Measurements from ENCODE around the gene CSMD2. TPM values are rescaled to one million over a fixed set of nuclear protein-coding genes. Genes with fewer than 3 reads are reported as not detected.
A peak's percentile ranks its signal among the peaks of the same experiment; 100 is the strongest.

The CSMD2 gene
- total RNA-seq, 1 donor from 2014 or later: 2.6 TPM

- Mint-ChIP-seq H3K4me1 (no peaks in the 10 kb centered on the region), H3K36me3 (peaks cover 16% of the 10 kb centered on the region), H3K27me3 (ENCODE audit: insufficient read depth, low read depth) (no peaks in the 10 kb centered on the region), H3K27ac (no peak overlapping the region), H3K4me3 (no peak overlapping the region), H3K9me3 (peaks cover 11% of the 10 kb centered on the region)
- H2AFZ ChIP-seq (replicated peaks): no peak overlapping the region
- H3F3A ChIP-seq (ENCODE audit: low read depth): no peaks in the 10 kb centered on the region
- no peak for TF ChIP-seq CTCF (IDR thresholded peaks at IDR 0.05)
- no peak for TF ChIP-seq EZH2phosphoT487 (IDR thresholded peaks at IDR 0.05)
- TF ChIP-seq EZH2 (IDR thresholded peaks at IDR 0.05): no peak
- no peaks in the 10 kb centered on the region for H3K79me2 ChIP-seq (ENCODE audit: low read depth)
- H3K9me3 ChIP-seq (ENCODE audit: low read depth): no peaks in the 10 kb centered on the region
- no peak overlapping the region for H3K9ac ChIP-seq
- DNase-seq (ENCODE audit: low spot score): no peak
- no peaks in the 10 kb centered on the region for H3K36me3 ChIP-seq
- no peak overlapping the region for H3K27ac ChIP-seq
- H4K20me1 ChIP-seq (ENCODE audit: low read depth): no peaks in the 10 kb centered on the region
- no peaks in the 10 kb centered on the region for H3K4me1 ChIP-seq
- H3K4me3 ChIP-seq: no peak overlapping the region
- no peaks in the 10 kb centered on the region for H3K27me3 ChIP-seq
- no peak overlapping the region for H3K4me2 ChIP-seq
Observed at GRCh38 chr1:33502726-33503125, 662.3 kb downstream of the CSMD2 start.

GRCh38 chr1:33501774-33502173 is 663.3 kb downstream of the CSMD2 start:
- H3K9ac ChIP-seq: no peak overlapping the region
- H3K4me1 ChIP-seq: no peaks in the 10 kb centered on the region
- H3K36me3 ChIP-seq: no peaks in the 10 kb centered on the region
- no peak for DNase-seq (ENCODE audit: low spot score)
- Mint-ChIP-seq H3K27ac (no peak overlapping the region), H3K36me3 (peaks cover 23% of the 10 kb centered on the region), H3K9me3 (peaks cover 14% of the 10 kb centered on the region), H3K4me3 (no peak overlapping the region), H3K4me1 (no peaks in the 10 kb centered on the region), H3K27me3 (ENCODE audit: insufficient read depth, low read depth) (no peaks in the 10 kb centered on the region)
- no peaks in the 10 kb centered on the region for H3F3A ChIP-seq (ENCODE audit: low read depth)
- H4K20me1 ChIP-seq (ENCODE audit: low read depth): no peaks in the 10 kb centered on the region
- H3K4me3 ChIP-seq: no peak overlapping the region
- H3K79me2 ChIP-seq (ENCODE audit: low read depth): no peaks in the 10 kb centered on the region
- TF ChIP-seq CTCF (IDR thresholded peaks at IDR 0.05): no peak
- no peaks in the 10 kb centered on the region for H3K27me3 ChIP-seq
- no peak overlapping the region for H3K4me2 ChIP-seq
- no peak overlapping the region for H2AFZ ChIP-seq (replicated peaks)
- H3K27ac ChIP-seq: no peak overlapping the region
- H3K9me3 ChIP-seq (ENCODE audit: low read depth): no peaks in the 10 kb centered on the region

- Histone ChIP-seq H3K27ac (no peak overlapping the region), H3K9ac (no peak overlapping the region), H3F3A (ENCODE audit: low read depth) (no peaks in the 10 kb centered on the region), H3K4me2 (no peak overlapping the region), H3K79me2 (ENCODE audit: low read depth) (no peaks in the 10 kb centered on the region), H3K36me3 (no peaks in the 10 kb centered on the region), H3K4me1 (no peaks in the 10 kb centered on the region), H4K20me1 (ENCODE audit: low read depth) (no peaks in the 10 kb centered on the region), H3K27me3 (no peaks in the 10 kb centered on the region), H2AFZ (replicated peaks) (no peak overlapping the region), H3K9me3 (ENCODE audit: low read depth) (no peaks in the 10 kb centered on the region), H3K4me3 (no peak overlapping the region)
- Mint-ChIP-seq H3K27me3 (ENCODE audit: insufficient read depth, low read depth) (no peaks in the 10 kb centered on the region), H3K4me1 (no peaks in the 10 kb centered on the region), H3K9me3 (peaks cover 17% of the 10 kb centered on the region), H3K36me3 (peaks cover 27% of the 10 kb centered on the region), H3K4me3 (no peak overlapping the region), H3K27ac (no peak overlapping the region)
- no peak for DNase-seq (ENCODE audit: low spot score)
- TF ChIP-seq EZH2phosphoT487 (IDR thresholded peaks at IDR 0.05) (no peak), EZH2 (IDR thresholded peaks at IDR 0.05) (no peak), CTCF (IDR thresholded peaks at IDR 0.05) (no peak)
Observed at GRCh38 chr1:33501309-33501708, 663.7 kb downstream of the CSMD2 start.

- Histone ChIP-seq H3F3A (ENCODE audit: low read depth) (no peaks in the 10 kb centered on the region), H3K79me2 (ENCODE audit: low read depth) (no peaks in the 10 kb centered on the region), H3K36me3 (peaks cover 5% of the 10 kb centered on the region), H3K9ac (no peak overlapping the region), H3K4me1 (no peaks in the 10 kb centered on the region), H3K27ac (no peak overlapping the region), H3K9me3 (ENCODE audit: low read depth) (peaks cover 2% of the 10 kb centered on the region), H3K4me2 (no peak overlapping the region), H4K20me1 (ENCODE audit: low read depth) (no peaks in the 10 kb centered on the region), H2AFZ (replicated peaks) (no peak overlapping the region), H3K4me3 (no peak overlapping the region), H3K27me3 (no peaks in the 10 kb centered on the region)
- Mint-ChIP-seq H3K9me3 (peaks cover 24% of the 10 kb centered on the region), H3K36me3 (peaks cover 34% of the 10 kb centered on the region), H3K27ac (no peak overlapping the region), H3K4me1 (no peaks in the 10 kb centered on the region), H3K4me3 (no peak overlapping the region), H3K27me3 (ENCODE audit: insufficient read depth, low read depth) (no peaks in the 10 kb centered on the region)
- TF ChIP-seq CTCF (IDR thresholded peaks at IDR 0.05) (peak; percentile 45), EZH2phosphoT487 (IDR thresholded peaks at IDR 0.05) (no peak)
- DNase-seq (ENCODE audit: low spot score): no peak
Observed at GRCh38 chr1:33500547-33500946, 664.5 kb downstream of the CSMD2 start.

Measured in neural progenitor cell (in vitro differentiated cells).